Measurements from ENCODE around the gene IFIT1B.
A peak's percentile ranks its signal among the peaks of the same experiment; 100 is the strongest.

The IFIT1B gene

GRCh38 chr10:89414146-89414878 lies 36.5 kb downstream of the IFIT1B start, which contains the start of gene IFIT5:
Gene IFIT5 (plus strand): TSS chr10:89414568. CDS start chr10:89414799, 231 bp downstream.
- Histone ChIP-seq H3K4me3 (ENCODE audit: insufficient read depth in 1 of 2, low read depth in 1 of 2, low read length in 2 of 2) (peak within 1 kb of the TSS; percentile 77 to 98), H3K9me3 (ENCODE audit: control insufficient read depth, low read length) (no peaks in the 10 kb centered on the region), H4K8ac (ENCODE audit: low read length) (peak within 1 kb of the TSS; percentile 87), H3K23ac (ENCODE audit: low read length in 2 of 2) (peak within 1 kb of the TSS in 1 of 2 experiments; percentile 57), H3K36me3 (ENCODE audit: control insufficient read depth in 1 of 2, insufficient read depth in 2 of 2, low read depth in 1 of 2, low read length in 2 of 2) (peaks cover 0 to 18% of the 10 kb centered on the region in 2 experiments), H3K27ac (ENCODE audit: low read length, poor library complexity, severe bottlenecking) (peak within 1 kb of the TSS; percentile 65), H2BK120ac (ENCODE audit: low read depth, low read length) (peak within 1 kb of the TSS; percentile 82), H3K79me1 (replicated peaks; ENCODE audit: low read length, poor library complexity, severe bottlenecking) (peaks cover 10% of the 10 kb centered on the region), H2BK5ac (ENCODE audit: low read depth, low read length, poor library complexity, severe bottlenecking) (no peak within 1 kb of the TSS), H3K4me1 (ENCODE audit: control insufficient read depth, insufficient read depth, low read depth, low read length) (peaks cover 4% of the 10 kb centered on the region), H3K9ac (ENCODE audit: low read length) (peak within 1 kb of the TSS; percentile 97), H3K4ac (ENCODE audit: low read depth in 1 of 2, low read length in 2 of 2) (peak within 1 kb of the TSS; percentile 52 to 82), H3K4me2 (ENCODE audit: low read length, poor library complexity, severe bottlenecking) (peak within 1 kb of the TSS; percentile 69), H2BK12ac (ENCODE audit: low read length in 2 of 2) (peak within 1 kb of the TSS in 1 of 2 experiments; percentile 77), H2AFZ (ENCODE audit: low read depth, low read length) (peak within 1 kb of the TSS; percentile 62), H2BK15ac (ENCODE audit: low read depth, poor library complexity, severe bottlenecking) (peak within 1 kb of the TSS; percentile 73), H2AK5ac (ENCODE audit: low read length, severe bottlenecking) (peak within 1 kb of the TSS; percentile 21), H4K91ac (ENCODE audit: low read length) (peak within 1 kb of the TSS; percentile 84), H3K18ac (ENCODE audit: low read depth in 1 of 2, low read length in 2 of 2) (peak within 1 kb of the TSS; percentile 89 to 90), H3K27me3 (ENCODE audit: control insufficient read depth in 1 of 2, insufficient read depth in 1 of 2, low read length in 2 of 2) (no peaks in the 10 kb centered on the region), H3K14ac (ENCODE audit: low read length in 2 of 2) (peak within 1 kb of the TSS; percentile 90 to 97)
- under 1% methylated on average over 43 of the region's 48 CpGs for WGBS
- DNase-seq: peak; percentile 86

DNA sequence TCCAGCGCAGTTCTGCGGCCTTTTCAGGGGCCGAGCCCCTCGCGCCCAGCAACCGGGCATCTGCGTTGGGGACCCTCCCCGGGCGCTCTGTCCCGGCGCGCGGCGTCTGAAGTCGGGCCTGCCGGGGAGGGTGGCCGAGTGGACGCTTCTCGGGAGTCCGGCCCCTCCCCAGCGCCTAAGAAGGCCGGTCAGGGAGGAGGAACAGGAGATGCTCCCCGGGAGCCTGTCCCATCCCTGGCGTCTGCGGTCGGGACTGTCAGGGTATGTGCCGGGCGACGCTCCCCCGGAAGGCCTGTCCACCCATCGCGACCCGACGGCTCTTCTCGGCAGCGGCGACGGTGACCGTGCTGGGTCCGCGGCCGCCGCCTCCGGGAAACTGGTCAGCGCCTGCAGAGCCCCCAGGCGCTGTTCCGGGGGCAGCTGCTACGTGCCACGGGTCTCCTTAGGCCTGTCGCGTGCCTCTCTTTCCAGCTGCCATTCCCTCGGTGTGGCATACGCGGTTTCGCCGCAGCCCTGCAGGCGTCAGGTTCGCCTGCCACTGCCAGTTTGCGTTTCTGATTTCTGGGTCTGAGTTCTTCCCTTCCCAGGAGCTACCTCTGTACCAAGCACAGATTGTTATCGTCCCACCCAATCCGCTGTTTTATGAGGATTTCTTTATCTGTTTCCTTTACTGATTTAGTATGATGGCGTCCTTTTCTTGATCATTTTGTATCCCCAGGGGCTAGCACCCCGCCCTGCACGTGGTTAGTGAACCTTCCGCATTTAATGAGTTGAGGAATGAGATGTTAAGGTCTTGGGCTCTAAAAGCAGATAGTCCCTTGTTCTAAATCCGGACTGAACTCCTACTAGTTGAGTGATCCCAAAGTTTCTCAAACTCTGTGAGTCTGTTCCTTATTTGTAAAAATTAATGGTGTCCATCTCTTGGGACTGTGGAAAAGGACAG lies 37.3 kb downstream of the IFIT1B start:
- Histone ChIP-seq H3K4me1 (ENCODE audit: control insufficient read depth, insufficient read depth, low read depth, low read length) (peaks cover 4% of the 10 kb centered on the region), H2AFZ (ENCODE audit: low read depth, low read length) (peak overlapping the region; percentile 62), H3K4me3 (ENCODE audit: insufficient read depth in 1 of 2, low read depth in 1 of 2, low read length in 2 of 2) (peak overlapping the region; percentile 77 to 98), H3K27me3 (ENCODE audit: control insufficient read depth in 1 of 2, insufficient read depth in 1 of 2, low read length in 2 of 2) (no peaks in the 10 kb centered on the region), H4K8ac (ENCODE audit: low read length) (peak overlapping the region; percentile 87), H3K9ac (ENCODE audit: low read length) (peak overlapping the region; percentile 97), H3K4ac (ENCODE audit: low read depth in 1 of 2, low read length in 2 of 2) (peak overlapping the region; percentile 34 to 82), H2BK5ac (ENCODE audit: low read depth, low read length, poor library complexity, severe bottlenecking) (no peak overlapping the region), H4K91ac (ENCODE audit: low read length) (peak overlapping the region; percentile 84), H2BK15ac (ENCODE audit: low read depth, poor library complexity, severe bottlenecking) (peak overlapping the region; percentile 73), H3K14ac (ENCODE audit: low read length in 2 of 2) (peak overlapping the region; percentile 87 to 97), H3K18ac (ENCODE audit: low read depth in 1 of 2, low read length in 2 of 2) (peak overlapping the region; percentile 89 to 90), H2AK5ac (ENCODE audit: low read length, severe bottlenecking) (peak overlapping the region; percentile 21), H3K79me1 (replicated peaks; ENCODE audit: low read length, poor library complexity, severe bottlenecking) (peaks cover 10% of the 10 kb centered on the region), H2BK12ac (ENCODE audit: low read length in 2 of 2) (peak overlapping the region in 1 of 2 experiments; percentile 45), H3K4me2 (ENCODE audit: low read length, poor library complexity, severe bottlenecking) (peak overlapping the region; percentile 69), H3K23ac (ENCODE audit: low read length in 2 of 2) (peak overlapping the region in 1 of 2 experiments; percentile 57), H3K27ac (ENCODE audit: low read length, poor library complexity, severe bottlenecking) (peak overlapping the region; percentile 41), H3K36me3 (ENCODE audit: control insufficient read depth in 1 of 2, insufficient read depth in 2 of 2, low read depth in 1 of 2, low read length in 2 of 2) (peaks cover 0 to 18% of the 10 kb centered on the region in 2 experiments), H3K9me3 (ENCODE audit: control insufficient read depth, low read length) (no peaks in the 10 kb centered on the region), H2BK120ac (ENCODE audit: low read depth, low read length) (peak overlapping the region; percentile 82)
- WGBS: 5% methylated on average over 56 of the region's 66 CpGs
- peak; percentile 76 for DNase-seq

DNA sequence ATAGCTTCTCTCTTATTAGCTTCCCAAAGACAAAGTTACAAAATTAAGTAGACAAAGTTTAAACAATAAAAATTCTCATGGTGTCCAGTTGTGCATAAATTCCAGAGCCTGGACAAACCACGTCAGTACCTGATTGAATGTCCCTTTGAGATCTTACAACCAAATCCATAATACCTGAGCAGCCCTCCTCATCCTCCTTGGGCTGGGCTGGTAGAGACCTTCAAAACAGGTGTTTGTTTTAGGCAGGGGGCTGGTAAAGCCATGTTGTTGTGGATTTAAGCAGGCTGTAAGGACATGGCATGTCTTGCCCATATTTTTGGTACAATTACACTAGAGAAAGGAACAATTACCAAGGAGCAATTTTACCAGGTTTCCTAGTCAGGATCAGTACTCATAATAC lies 38.6 kb downstream of the IFIT1B start:
- no peak overlapping the region for H3K9ac ChIP-seq (ENCODE audit: low read length)
- H2BK12ac ChIP-seq (ENCODE audit: low read length in 2 of 2): no peak overlapping the region
- DNase-seq: no peak
- WGBS: 100% methylated on average over 1 of the region's 1 CpG
- peaks cover 4% of the 10 kb centered on the region for H3K4me1 ChIP-seq (ENCODE audit: control insufficient read depth, insufficient read depth, low read depth, low read length)
- H2BK120ac ChIP-seq (ENCODE audit: low read depth, low read length): no peak overlapping the region
- H3K27ac ChIP-seq (ENCODE audit: low read length, poor library complexity, severe bottlenecking): no peak overlapping the region
- H4K91ac ChIP-seq (ENCODE audit: low read length): no peak overlapping the region
- no peak overlapping the region for H3K4me2 ChIP-seq (ENCODE audit: low read length, poor library complexity, severe bottlenecking)
- H3K23ac ChIP-seq (ENCODE audit: low read length in 2 of 2): no peak overlapping the region
- no peak overlapping the region for H2BK5ac ChIP-seq (ENCODE audit: low read depth, low read length, poor library complexity, severe bottlenecking)
- no peaks in the 10 kb centered on the region for H3K9me3 ChIP-seq (ENCODE audit: control insufficient read depth, low read length)
- no peak overlapping the region for H2AK5ac ChIP-seq (ENCODE audit: low read length, severe bottlenecking)
- no peak overlapping the region for H2AFZ ChIP-seq (ENCODE audit: low read depth, low read length)
- peaks cover 0 to 31% of the 10 kb centered on the region in 2 experiments for H3K36me3 ChIP-seq (ENCODE audit: control insufficient read depth in 1 of 2, insufficient read depth in 2 of 2, low read depth in 1 of 2, low read length in 2 of 2)
- H3K27me3 ChIP-seq (ENCODE audit: control insufficient read depth in 1 of 2, insufficient read depth in 1 of 2, low read length in 2 of 2): no peaks in the 10 kb centered on the region
- H3K14ac ChIP-seq (ENCODE audit: low read length in 2 of 2): no peak overlapping the region
- H3K18ac ChIP-seq (ENCODE audit: low read depth in 1 of 2, low read length in 2 of 2): no peak overlapping the region
- peaks cover 10% of the 10 kb centered on the region for H3K79me1 ChIP-seq (replicated peaks; ENCODE audit: low read length, poor library complexity, severe bottlenecking)
- H3K4ac ChIP-seq (ENCODE audit: low read depth in 1 of 2, low read length in 2 of 2): no peak overlapping the region
- H2BK15ac ChIP-seq (ENCODE audit: low read depth, poor library complexity, severe bottlenecking): no peak overlapping the region
- no peak overlapping the region for H3K4me3 ChIP-seq (ENCODE audit: insufficient read depth in 1 of 2, low read depth in 1 of 2, low read length in 2 of 2)
- no peak overlapping the region for H4K8ac ChIP-seq (ENCODE audit: low read length)

All from mesenchymal stem cell (in vitro differentiated cells and primary cell).